PC-3 (cell line): ENCODE results near the gene SAMM50. TPM values are rescaled to one million over a fixed set of nuclear protein-coding genes. Genes with fewer than 3 reads are reported as not detected.

Experiments used
- ATAC-seq: fragments of 200-7000 bp; cut with Tn5 transposase; 2 replicates; pipeline ENCODE4 v1.9.1; 2020; ENCODE audit warnings: mild to moderate bottlenecking, moderate library complexity
- BruUV-seq: library from RNA; stranded (reverse); fragments of 400-500 nt; replicated peaks from 2 replicates; lab custom pipeline; 2021; lab: Mats Ljungman, UMichigan
- CTCF ChIA-PET: fragments of 300-600 bp; sonication (Branson Sonifier 250); formaldehyde crosslinking; loops from one replicate; lab custom pipeline; 2022; ENCODE audit warnings: antibody characterized with exemption; lab: Charles Lee
- POLR2A ChIA-PET: fragments of 300-600 bp; sonication (Branson Sonifier 250); formaldehyde crosslinking; loops from one replicate; lab custom pipeline; 2022; ENCODE audit warnings: antibody characterized with exemption; ENCODE audit not compliant: unreplicated experiment; lab: Charles Lee
- DNase-seq: peaks from one replicate; pipeline ENCODE4 v3.0.0-alpha.2; 2015
- H2AFZ ChIP-seq: fragments of 300-600 bp; sonication (generic); 2 replicates; pipeline ENCODE4 v1.6.0; 2016; ENCODE audit warnings: antibody characterized with exemption, low read length
- H3F3A ChIP-seq: fragments of 300-600 bp; sonication (generic); one replicate; pipeline ENCODE4 v1.6.0; 2017; ENCODE audit warnings: antibody characterized with exemption, low read length, control low read depth, mild to moderate bottlenecking; ENCODE audit not compliant: unreplicated experiment
- H3K27ac ChIP-seq: fragments of 300-600 bp; sonication (generic); 2 replicates; pipeline ENCODE4 v1.5.1; 2016; ENCODE audit warnings: mild to moderate bottlenecking, low read length
- H3K27me3 ChIP-seq: fragments of 300-600 bp; sonication (generic); 2 replicates; pipeline ENCODE4 v1.6.1; 2016; ENCODE audit warnings: low read length, mixed read lengths
- H3K36me3 ChIP-seq: fragments of 300-600 bp; sonication (generic); 2 replicates; pipeline ENCODE4 v1.6.1; 2016; ENCODE audit warnings: low read depth, mixed run types, low read length, mixed read lengths
- H3K4me1 ChIP-seq: fragments of 300-600 bp; sonication (generic); 2 replicates; pipeline ENCODE4 v1.5.1; 2016; ENCODE audit warnings: low read length; ENCODE audit not compliant: insufficient read depth
- H3K4me2 ChIP-seq: fragments of 300-600 bp; sonication (generic); 2 replicates; pipeline ENCODE4 v1.6.0; 2016; ENCODE audit warnings: low read length
- H3K4me3 ChIP-seq: fragments of 300-600 bp; sonication (generic); 2 replicates; pipeline ENCODE4 v1.5.1; 2016; ENCODE audit warnings: mild to moderate bottlenecking, low read length, mixed read lengths
- H3K79me2 ChIP-seq: fragments of 300-600 bp; sonication (generic); 2 replicates; pipeline ENCODE4 v1.6.1; 2017; ENCODE audit warnings: low read length, mixed read lengths
- H3K9ac ChIP-seq: fragments of 300-600 bp; sonication (generic); 2 replicates; pipeline ENCODE4 v1.6.0; 2016; ENCODE audit warnings: mild to moderate bottlenecking, low read length
- H3K9me2 ChIP-seq: fragments of 300-600 bp; sonication (generic); replicated peaks from 2 replicates; pipeline ENCODE4 v1.6.1; 2016; ENCODE audit warnings: mixed run types, low read length, mixed read lengths
- H3K9me3 ChIP-seq: fragments of 300-600 bp; sonication (generic); 2 replicates; pipeline ENCODE4 v1.6.1; 2016; ENCODE audit warnings: low read length, mixed read lengths
- H4K20me1 ChIP-seq: fragments of 300-600 bp; sonication (generic); 2 replicates; pipeline ENCODE4 v1.6.1; 2016; ENCODE audit warnings: low read length, mixed read lengths
- EZH2 ChIP-seq: fragments of 300-600 bp; sonication (generic); IDR thresholded peaks from one replicate; pipeline ENCODE4 v1.6.1; 2017; ENCODE audit warnings: antibody characterized with exemption, mild to moderate bottlenecking, low read length; ENCODE audit not compliant: unreplicated experiment
- EZH2phosphoT487 ChIP-seq: fragments of 300-600 bp; sonication (generic); IDR thresholded peaks from 2 replicates; pipeline ENCODE4 v1.6.1; 2018; ENCODE audit warnings: mild to moderate bottlenecking, antibody characterized with exemption, low read length, borderline replicate concordance
- intact Hi-C: fragments of 100-400 bp; cut with micrococcal nuclease; formaldehyde crosslinking; loops from 2 replicates; pipeline ENCODE4 v1.9.0; 2023
- total RNA-seq: library from RNA; depleted of rRNA; stranded (reverse); fragments of >200 nt; gene quantifications from 2 replicates; pipeline ENCODE4 v1.2.3, GENCODE V29; 2014
- TF ChIP-seq, protein P1 (sequence below): fragments of 300-600 bp; sonication (generic); conservative IDR thresholded peaks from 2 replicates; pipeline ENCODE4 v1.5.1; 2017; ENCODE audit warnings: antibody characterized with exemption, low read depth, mild to moderate bottlenecking, low read length

SAMM50 gene
- total RNA-seq, 1 experiment from 2014 or later = 34.5 TPM

GRCh38 chr22:44000123-44000522 is 44.9 kb downstream of the SAMM50 start:
- no peaks in the 10 kb centered on the region for H3K9me2 ChIP-seq
- H3K36me3 ChIP-seq = peaks cover 5% of the 10 kb centered on the region; the same call in 1 of the 2 replicates
- H3K27ac ChIP-seq = no peak overlapping the region
- H3K9me3 ChIP-seq = no peaks in the 10 kb centered on the region
- no peaks in the 10 kb centered on the region for H3K79me2 ChIP-seq
- no peak overlapping the region for H3K4me3 ChIP-seq
- CTCF ChIA-PET = no interaction called here
- no peaks in the 10 kb centered on the region for H3K4me1 ChIP-seq
- no peak overlapping the region for H3K4me2 ChIP-seq
- POLR2A ChIA-PET = no interaction called here
- no peak overlapping the region for H3K9ac ChIP-seq
- BruUV-seq = no TSS peak
- H2AFZ ChIP-seq = no peak overlapping the region
- intact Hi-C loops = no loop called here
- H3F3A ChIP-seq = no peaks in the 10 kb centered on the region
- no peaks in the 10 kb centered on the region for H3K27me3 ChIP-seq
- no peaks in the 10 kb centered on the region for H4K20me1 ChIP-seq
- TF ChIP-seq, protein P1, sequence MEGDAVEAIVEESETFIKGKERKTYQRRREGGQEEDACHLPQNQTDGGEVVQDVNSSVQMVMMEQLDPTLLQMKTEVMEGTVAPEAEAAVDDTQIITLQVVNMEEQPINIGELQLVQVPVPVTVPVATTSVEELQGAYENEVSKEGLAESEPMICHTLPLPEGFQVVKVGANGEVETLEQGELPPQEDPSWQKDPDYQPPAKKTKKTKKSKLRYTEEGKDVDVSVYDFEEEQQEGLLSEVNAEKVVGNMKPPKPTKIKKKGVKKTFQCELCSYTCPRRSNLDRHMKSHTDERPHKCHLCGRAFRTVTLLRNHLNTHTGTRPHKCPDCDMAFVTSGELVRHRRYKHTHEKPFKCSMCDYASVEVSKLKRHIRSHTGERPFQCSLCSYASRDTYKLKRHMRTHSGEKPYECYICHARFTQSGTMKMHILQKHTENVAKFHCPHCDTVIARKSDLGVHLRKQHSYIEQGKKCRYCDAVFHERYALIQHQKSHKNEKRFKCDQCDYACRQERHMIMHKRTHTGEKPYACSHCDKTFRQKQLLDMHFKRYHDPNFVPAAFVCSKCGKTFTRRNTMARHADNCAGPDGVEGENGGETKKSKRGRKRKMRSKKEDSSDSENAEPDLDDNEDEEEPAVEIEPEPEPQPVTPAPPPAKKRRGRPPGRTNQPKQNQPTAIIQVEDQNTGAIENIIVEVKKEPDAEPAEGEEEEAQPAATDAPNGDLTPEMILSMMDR = no peak
- no peak for TF ChIP-seq EZH2phosphoT487
- TF ChIP-seq EZH2 = no peak
- no peak for ATAC-seq
- DNase-seq = no peak

DNA sequence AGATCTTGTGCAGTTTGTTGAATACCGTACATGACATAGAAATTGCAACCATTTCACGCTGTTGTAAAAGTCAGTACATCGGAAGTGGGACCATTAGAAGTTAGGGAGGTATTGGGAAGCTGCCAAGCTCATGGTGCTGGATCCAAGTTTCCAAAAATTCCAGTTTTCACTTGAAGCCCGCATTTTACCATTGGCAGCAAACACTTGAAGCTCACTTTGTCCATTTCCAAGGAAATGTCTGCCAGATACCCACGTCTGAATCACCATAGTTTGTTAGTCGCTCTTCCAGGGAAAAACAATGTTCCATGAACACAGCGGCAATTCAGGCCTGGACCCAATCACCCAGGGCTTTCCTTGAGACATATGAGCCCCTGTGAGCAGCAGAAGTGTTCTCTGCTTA is 46.3 kb downstream of the SAMM50 start:
- Histone ChIP-seq H3K36me3 (peaks cover 5% of the 10 kb centered on the region; the same call in 1 of the 2 replicates), H4K20me1 (no peaks in the 10 kb centered on the region), H3K9me2 (no peaks in the 10 kb centered on the region), H2AFZ (no peak overlapping the region), H3K27ac (no peak overlapping the region), H3K9ac (no peak overlapping the region), H3K9me3 (no peaks in the 10 kb centered on the region), H3K4me1 (no peaks in the 10 kb centered on the region), H3F3A (no peaks in the 10 kb centered on the region), H3K79me2 (no peaks in the 10 kb centered on the region), H3K4me3 (no peak overlapping the region), H3K27me3 (no peaks in the 10 kb centered on the region), H3K4me2 (no peak overlapping the region)
- intact Hi-C loops = no loop called here
- ChIA-PET CTCF (no interaction called here), POLR2A (no interaction called here)
- ATAC-seq = no peak
- no TSS peak for BruUV-seq
- no peak for TF ChIP-seq EZH2
- TF ChIP-seq, protein P1 = no peak
- TF ChIP-seq EZH2phosphoT487 = no peak
- DNase-seq = no peak

GRCh38 chr22:44002324-44002723 is 47.1 kb downstream of the SAMM50 start:
- no peak overlapping the region for H3K4me3 ChIP-seq
- no peak for ATAC-seq

More at GRCh38 chr22:44002324-44002723, 47.1 kb downstream of the SAMM50 start:
- no peak overlapping the region for H3K4me2 ChIP-seq
- no peaks in the 10 kb centered on the region for H3K9me3 ChIP-seq
- ChIA-PET POLR2A (no interaction called here), CTCF (no interaction called here)
- no peaks in the 10 kb centered on the region for H4K20me1 ChIP-seq
- H3K9me2 ChIP-seq = no peaks in the 10 kb centered on the region
- intact Hi-C loops = no loop called here
- H2AFZ ChIP-seq = no peak overlapping the region
- no peak overlapping the region for H3K27ac ChIP-seq
- TF ChIP-seq, protein P1 = no peak
- TF ChIP-seq EZH2phosphoT487 (no peak), EZH2 (no peak)
- H3K27me3 ChIP-seq = no peaks in the 10 kb centered on the region
- H3K9ac ChIP-seq = no peak overlapping the region
- no peaks in the 10 kb centered on the region for H3K4me1 ChIP-seq
- no peaks in the 10 kb centered on the region for H3F3A ChIP-seq
- DNase-seq = no peak
- no peaks in the 10 kb centered on the region for H3K79me2 ChIP-seq
- BruUV-seq = no TSS peak
- peaks cover 1% of the 10 kb centered on the region; the same call in 1 of the 2 replicates for H3K36me3 ChIP-seq
